Measurements from ENCODE around the gene MAD2L2.

Gene MAD2L2

DNA sequence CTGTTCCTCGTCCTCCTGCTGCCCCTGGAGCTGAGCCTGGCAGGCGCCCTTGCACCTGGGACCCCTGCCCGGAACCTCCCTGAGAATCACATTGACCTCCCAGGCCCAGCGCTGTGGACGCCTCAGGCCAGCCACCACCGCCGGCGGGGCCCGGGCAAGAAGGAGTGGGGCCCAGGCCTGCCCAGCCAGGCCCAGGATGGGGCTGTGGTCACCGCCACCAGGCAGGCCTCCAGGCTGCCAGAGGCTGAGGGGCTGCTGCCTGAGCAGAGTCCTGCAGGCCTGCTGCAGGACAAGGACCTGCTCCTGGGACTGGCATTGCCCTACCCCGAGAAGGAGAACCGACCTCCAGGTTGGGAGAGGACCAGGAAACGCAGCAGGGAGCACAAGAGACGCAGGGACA lies 25.3 kb upstream of the MAD2L2 start:
- no peak for DNase-seq (ENCODE audit: low read depth)
- H3K4me3 ChIP-seq (ENCODE audit: low read depth, low read length) = no peak overlapping the region
- TF ChIP-seq, protein P1, sequence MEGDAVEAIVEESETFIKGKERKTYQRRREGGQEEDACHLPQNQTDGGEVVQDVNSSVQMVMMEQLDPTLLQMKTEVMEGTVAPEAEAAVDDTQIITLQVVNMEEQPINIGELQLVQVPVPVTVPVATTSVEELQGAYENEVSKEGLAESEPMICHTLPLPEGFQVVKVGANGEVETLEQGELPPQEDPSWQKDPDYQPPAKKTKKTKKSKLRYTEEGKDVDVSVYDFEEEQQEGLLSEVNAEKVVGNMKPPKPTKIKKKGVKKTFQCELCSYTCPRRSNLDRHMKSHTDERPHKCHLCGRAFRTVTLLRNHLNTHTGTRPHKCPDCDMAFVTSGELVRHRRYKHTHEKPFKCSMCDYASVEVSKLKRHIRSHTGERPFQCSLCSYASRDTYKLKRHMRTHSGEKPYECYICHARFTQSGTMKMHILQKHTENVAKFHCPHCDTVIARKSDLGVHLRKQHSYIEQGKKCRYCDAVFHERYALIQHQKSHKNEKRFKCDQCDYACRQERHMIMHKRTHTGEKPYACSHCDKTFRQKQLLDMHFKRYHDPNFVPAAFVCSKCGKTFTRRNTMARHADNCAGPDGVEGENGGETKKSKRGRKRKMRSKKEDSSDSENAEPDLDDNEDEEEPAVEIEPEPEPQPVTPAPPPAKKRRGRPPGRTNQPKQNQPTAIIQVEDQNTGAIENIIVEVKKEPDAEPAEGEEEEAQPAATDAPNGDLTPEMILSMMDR (IDR thresholded peaks at IDR 0.05; ENCODE audit: control insufficient read depth, extremely low read depth, insufficient read depth) = no peak

GRCh38 chr1:11705596-11705995 lies 24.6 kb upstream of the MAD2L2 start:
- TF ChIP-seq, protein P1 (IDR thresholded peaks at IDR 0.05; ENCODE audit: control insufficient read depth, extremely low read depth, insufficient read depth) = no peak
- DNase-seq (ENCODE audit: low read depth) = no peak
- no peak overlapping the region for H3K4me3 ChIP-seq (ENCODE audit: low read depth, low read length)

GRCh38 chr1:11704691-11705475 lies 23.9 kb upstream of the MAD2L2 start:
- TF ChIP-seq, protein P1 (IDR thresholded peaks at IDR 0.05; ENCODE audit: control insufficient read depth, extremely low read depth, insufficient read depth) = no peak
- DNase-seq (ENCODE audit: low read depth) = no peak
- H3K4me3 ChIP-seq (ENCODE audit: low read depth, low read length) = no peak overlapping the region

- H3K4me3 ChIP-seq (ENCODE audit: low read depth, low read length) = no peak overlapping the region
- no peak for DNase-seq (ENCODE audit: low read depth)
- TF ChIP-seq, protein P1 (IDR thresholded peaks at IDR 0.05; ENCODE audit: control insufficient read depth, extremely low read depth, insufficient read depth) = no peak
These were observed 23.2 kb upstream of the MAD2L2 start for GRCh38 chr1:11704194-11704529.

- H3K4me3 ChIP-seq (ENCODE audit: low read depth, low read length) = no peak overlapping the region
- DNase-seq (ENCODE audit: low read depth) = no peak
- TF ChIP-seq, protein P1 (IDR thresholded peaks at IDR 0.05; ENCODE audit: control insufficient read depth, extremely low read depth, insufficient read depth) = no peak
These were observed 22.6 kb upstream of the MAD2L2 start for GRCh38 chr1:11703357-11704193.

DNA sequence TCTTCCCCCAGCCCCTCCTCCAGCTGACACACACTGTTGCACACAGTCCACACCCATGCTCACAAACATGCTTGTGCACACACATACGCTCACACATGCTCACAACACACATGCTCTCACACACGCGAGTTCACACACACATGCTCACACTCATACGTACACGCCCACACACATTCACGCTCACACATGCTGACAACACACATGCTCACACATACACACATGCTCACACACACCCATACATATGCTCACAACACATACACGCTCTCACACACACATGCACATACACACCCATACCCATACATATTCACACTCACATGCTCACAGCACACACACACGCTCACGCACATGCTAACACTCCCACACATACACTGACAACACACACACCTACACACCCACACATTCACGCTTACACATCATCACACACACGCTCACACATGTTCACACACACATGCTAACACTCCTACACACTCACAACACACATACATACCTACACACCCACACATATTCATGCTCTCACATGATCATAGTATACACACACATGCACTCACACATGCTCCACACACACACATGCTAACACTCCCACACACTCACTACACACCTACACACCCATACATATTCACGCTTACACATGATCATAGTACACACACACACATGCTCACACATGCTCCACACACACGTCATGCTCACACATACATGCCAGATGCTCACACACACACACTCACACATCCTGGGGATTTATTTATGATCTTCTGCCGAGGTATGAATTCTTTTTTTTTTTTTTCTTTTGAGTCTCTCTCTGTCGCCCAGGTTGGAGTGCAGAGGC lies 21.2 kb upstream of the MAD2L2 start:
- no peak overlapping the region for H3K4me3 ChIP-seq (ENCODE audit: low read depth, low read length)
- no peak for DNase-seq (ENCODE audit: low read depth)
- TF ChIP-seq, protein P1 (IDR thresholded peaks at IDR 0.05; ENCODE audit: control insufficient read depth, extremely low read depth, insufficient read depth) = no peak

Data from LNCaP clone FGC (cell line).